Measurements from ENCODE around the gene GNAS-AS1. TPM values are rescaled to one million over a fixed set of nuclear protein-coding genes. Genes with fewer than 3 reads are reported as not detected.

Gene GNAS-AS1
- total RNA-seq, result 0.07 and 1.3 TPM in 2 replicates

- Histone ChIP-seq H3K36me3 (ENCODE audit: control insufficient read depth, insufficient read depth, low read length) (no peaks in the 10 kb centered on the region), H3K27me3 (ENCODE audit: control insufficient read depth, insufficient read depth, low read length) (peaks cover 34% of the 10 kb centered on the region), H3K4me3 (ENCODE audit: low read depth, low read length) (peak within 1 kb of the TSS; percentile 76)
- TF ChIP-seq, protein P1, sequence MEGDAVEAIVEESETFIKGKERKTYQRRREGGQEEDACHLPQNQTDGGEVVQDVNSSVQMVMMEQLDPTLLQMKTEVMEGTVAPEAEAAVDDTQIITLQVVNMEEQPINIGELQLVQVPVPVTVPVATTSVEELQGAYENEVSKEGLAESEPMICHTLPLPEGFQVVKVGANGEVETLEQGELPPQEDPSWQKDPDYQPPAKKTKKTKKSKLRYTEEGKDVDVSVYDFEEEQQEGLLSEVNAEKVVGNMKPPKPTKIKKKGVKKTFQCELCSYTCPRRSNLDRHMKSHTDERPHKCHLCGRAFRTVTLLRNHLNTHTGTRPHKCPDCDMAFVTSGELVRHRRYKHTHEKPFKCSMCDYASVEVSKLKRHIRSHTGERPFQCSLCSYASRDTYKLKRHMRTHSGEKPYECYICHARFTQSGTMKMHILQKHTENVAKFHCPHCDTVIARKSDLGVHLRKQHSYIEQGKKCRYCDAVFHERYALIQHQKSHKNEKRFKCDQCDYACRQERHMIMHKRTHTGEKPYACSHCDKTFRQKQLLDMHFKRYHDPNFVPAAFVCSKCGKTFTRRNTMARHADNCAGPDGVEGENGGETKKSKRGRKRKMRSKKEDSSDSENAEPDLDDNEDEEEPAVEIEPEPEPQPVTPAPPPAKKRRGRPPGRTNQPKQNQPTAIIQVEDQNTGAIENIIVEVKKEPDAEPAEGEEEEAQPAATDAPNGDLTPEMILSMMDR (IDR thresholded peaks at IDR 0.05; ENCODE audit: insufficient read depth, low read length, poor library complexity, severe bottlenecking), result no peak
- peak; percentile 48 for DNase-seq (ENCODE audit: low read depth)
Observed at GRCh38 chr20:58850693-58851174, at the start of gene GNAS-AS1. TSS of gene GNAS-AS1 (minus strand) at chr20:58850902.

DNA sequence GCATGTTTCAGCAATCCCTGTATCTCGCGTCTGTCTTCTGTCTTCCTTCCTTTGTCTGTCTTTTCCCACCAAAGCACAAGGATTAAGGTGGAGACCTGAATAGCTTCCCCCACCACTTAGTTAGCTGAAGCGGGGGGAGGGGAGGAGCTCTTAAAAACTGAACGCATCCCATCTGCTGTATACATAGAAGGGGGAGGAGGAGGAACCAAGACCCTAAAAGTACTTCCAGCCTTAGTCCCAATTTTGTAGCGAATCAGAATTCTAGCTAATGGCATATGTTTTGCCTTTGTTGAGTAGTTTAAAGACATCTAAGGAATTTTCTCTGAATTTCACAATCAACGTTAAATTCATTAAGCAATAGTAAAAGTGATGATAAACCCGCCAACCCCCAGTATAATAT, 49.7 kb upstream of the GNAS-AS1 start:
- TF ChIP-seq, protein P1 (IDR thresholded peaks at IDR 0.05; ENCODE audit: insufficient read depth, low read length, poor library complexity, severe bottlenecking), result no peak
- Histone ChIP-seq H3K4me3 (ENCODE audit: low read depth, low read length) (no peak overlapping the region), H3K36me3 (ENCODE audit: control insufficient read depth, insufficient read depth, low read length) (peaks cover 4% of the 10 kb centered on the region), H3K27me3 (ENCODE audit: control insufficient read depth, insufficient read depth, low read length) (no peaks in the 10 kb centered on the region)
- no peak for DNase-seq (ENCODE audit: low read depth)

DNA sequence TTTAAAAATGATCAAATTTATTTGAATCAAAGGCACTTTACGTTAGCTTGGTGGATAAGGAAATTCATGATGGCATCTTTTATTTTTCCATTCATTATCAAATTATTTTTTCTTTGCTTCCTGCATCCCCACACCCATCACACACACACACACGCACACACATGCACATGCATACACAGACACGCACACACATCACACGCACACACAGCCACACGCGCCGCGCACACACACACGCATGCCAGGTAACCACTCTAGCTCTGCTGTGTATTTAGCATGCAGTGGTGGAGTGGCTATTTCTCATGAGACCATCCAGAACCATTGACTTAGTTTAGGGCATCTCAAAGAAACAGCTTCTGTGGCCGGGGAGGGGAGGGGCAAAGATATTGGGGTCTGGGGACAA, 48.8 kb upstream of the GNAS-AS1 start:
- DNase-seq (ENCODE audit: low read depth), result no peak
- TF ChIP-seq, protein P1 (IDR thresholded peaks at IDR 0.05; ENCODE audit: insufficient read depth, low read length, poor library complexity, severe bottlenecking), result no peak
- H3K4me3 ChIP-seq (ENCODE audit: low read depth, low read length), result no peak overlapping the region
- H3K36me3 ChIP-seq (ENCODE audit: control insufficient read depth, insufficient read depth, low read length), result peaks cover 4% of the 10 kb centered on the region
- no peaks in the 10 kb centered on the region for H3K27me3 ChIP-seq (ENCODE audit: control insufficient read depth, insufficient read depth, low read length)

GRCh38 chr20:58898629-58899408, 48.1 kb upstream of the GNAS-AS1 start:
- Histone ChIP-seq H3K27me3 (ENCODE audit: control insufficient read depth, insufficient read depth, low read length) (no peaks in the 10 kb centered on the region), H3K4me3 (ENCODE audit: low read depth, low read length) (no peak overlapping the region), H3K36me3 (ENCODE audit: control insufficient read depth, insufficient read depth, low read length) (peaks cover 4% of the 10 kb centered on the region)
- TF ChIP-seq, protein P1 (IDR thresholded peaks at IDR 0.05; ENCODE audit: insufficient read depth, low read length, poor library complexity, severe bottlenecking), result no peak
- no peak for DNase-seq (ENCODE audit: low read depth)

GRCh38 chr20:58897488-58897887, 46.8 kb upstream of the GNAS-AS1 start:
- Histone ChIP-seq H3K4me3 (ENCODE audit: low read depth, low read length) (no peak overlapping the region), H3K36me3 (ENCODE audit: control insufficient read depth, insufficient read depth, low read length) (peaks cover 4% of the 10 kb centered on the region), H3K27me3 (ENCODE audit: control insufficient read depth, insufficient read depth, low read length) (no peaks in the 10 kb centered on the region)
- TF ChIP-seq, protein P1 (IDR thresholded peaks at IDR 0.05; ENCODE audit: insufficient read depth, low read length, poor library complexity, severe bottlenecking), result no peak
- no peak for DNase-seq (ENCODE audit: low read depth)
